OCI-LY3 (cell line): ENCODE results near the gene ICE1.

Experiments used
- CTCF ChIP-seq: fragments of 200-600, 300-600 bp; sonication (generic); IDR thresholded peaks from 2 replicates; pipeline ENCODE4 v1.5.1; 2014; ENCODE audit warnings: antibody characterized with exemption, low read length, low read depth
- EZH2phosphoT487 ChIP-seq: fragments of 200-600 bp; shearing (Covaris generic); IDR thresholded peaks from 2 replicates; pipeline ENCODE4 v1.6.1; 2018; ENCODE audit warnings: antibody characterized with exemption, mixed run types, low read depth

DNA sequence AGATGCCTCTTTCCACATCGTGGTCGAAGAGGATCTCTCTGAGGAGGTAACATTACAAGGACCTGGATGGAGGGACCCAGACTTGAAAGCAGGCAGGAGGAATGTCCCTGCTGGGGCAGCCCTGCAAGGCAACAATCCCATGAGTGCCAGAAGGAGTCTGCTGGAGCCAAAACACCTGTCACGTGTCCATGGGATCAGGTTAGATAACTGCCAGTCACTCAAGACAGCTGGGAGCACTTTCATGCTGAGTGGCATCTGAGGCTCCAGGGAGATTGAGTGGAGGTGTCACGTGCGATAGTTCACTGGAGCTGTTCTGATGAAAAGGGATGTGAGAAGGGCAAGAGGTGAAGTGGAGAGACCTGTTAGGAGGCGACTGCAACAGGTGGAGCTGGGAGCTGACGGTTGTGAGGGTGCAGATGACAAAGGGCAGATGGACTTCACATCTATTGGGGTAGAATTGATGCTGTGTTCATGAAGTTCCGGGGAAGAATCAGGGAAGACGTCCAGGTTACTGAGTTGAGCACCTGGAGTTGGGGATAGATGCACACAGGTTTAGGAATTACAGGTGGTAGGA, 68.4 kb downstream of the ICE1 start:
- TF ChIP-seq CTCF (no peak), EZH2phosphoT487 (no peak)
